Measurements from ENCODE around the gene SAT1. TPM values are rescaled to one million over a fixed set of nuclear protein-coding genes. Genes with fewer than 3 reads are reported as not detected.

SAT1 gene
- total RNA-seq, 2 donors from 2014 or later = 362 to 368 TPM

GRCh38 chrX:23804578-23804977, 21.6 kb downstream of the SAT1 start:
- H3K27ac Mint-ChIP-seq = no peak overlapping the region
- no peaks in the 10 kb centered on the region for H3K27me3 Mint-ChIP-seq
- no peaks in the 10 kb centered on the region for H3K9me3 ChIP-seq (ENCODE audit: control insufficient read depth, low read length, poor library complexity, severe bottlenecking)

GRCh38 chrX:23805389-23805788, 22.4 kb downstream of the SAT1 start:
- Mint-ChIP-seq H3K27ac (no peak overlapping the region), H3K36me3 (ENCODE audit: low read depth) (no peaks in the 10 kb centered on the region), H3K27me3 (no peaks in the 10 kb centered on the region), H3K4me3 (no peak overlapping the region), H3K4me1 (peaks cover 2% of the 10 kb centered on the region)
- ATAC-seq = no peak
- no peaks in the 10 kb centered on the region for H3K9me3 ChIP-seq (ENCODE audit: control insufficient read depth, low read length, poor library complexity, severe bottlenecking)
- no peak for DNase-seq

More at GRCh38 chrX:23804578-23804977, 21.6 kb downstream of the SAT1 start:
- peaks cover 2% of the 10 kb centered on the region for H3K4me1 Mint-ChIP-seq
- no peaks in the 10 kb centered on the region for H3K36me3 Mint-ChIP-seq (ENCODE audit: low read depth)
- no peak for ATAC-seq
- DNase-seq = no peak
- no peak overlapping the region for H3K4me3 Mint-ChIP-seq

DNA sequence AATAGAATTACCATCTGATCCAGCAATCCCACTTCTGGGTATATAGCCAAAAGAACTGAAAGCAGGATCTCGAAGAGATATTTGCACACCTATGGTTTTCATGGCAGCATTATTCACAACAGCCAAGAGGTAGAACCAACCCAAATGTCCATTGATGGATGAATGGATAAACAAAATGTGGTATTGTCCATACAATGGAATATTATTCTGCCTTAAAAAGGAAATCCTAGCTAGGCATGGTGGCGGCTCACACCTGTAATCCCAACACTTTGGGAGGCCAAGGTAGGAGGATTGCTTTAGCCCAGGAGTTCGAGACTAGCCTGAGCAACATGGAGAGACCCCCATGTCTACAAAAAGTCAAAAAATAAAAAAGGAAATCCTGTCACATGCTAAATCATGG, 27.3 kb downstream of the SAT1 start:
- Mint-ChIP-seq H3K4me3 (no peak overlapping the region), H3K27me3 (no peaks in the 10 kb centered on the region), H3K4me1 (no peaks in the 10 kb centered on the region), H3K36me3 (ENCODE audit: low read depth) (no peaks in the 10 kb centered on the region), H3K27ac (no peak overlapping the region)
- no peaks in the 10 kb centered on the region for H3K9me3 ChIP-seq (ENCODE audit: control insufficient read depth, low read length, poor library complexity, severe bottlenecking)
- DNase-seq (no peak), ATAC-seq (no peak)

- ATAC-seq = no peak
- H3K27me3 Mint-ChIP-seq = no peaks in the 10 kb centered on the region
- DNase-seq = no peak
- no peaks in the 10 kb centered on the region for H3K4me1 Mint-ChIP-seq
- H3K4me3 Mint-ChIP-seq = no peak overlapping the region
- H3K27ac Mint-ChIP-seq = no peak overlapping the region
- H3K36me3 Mint-ChIP-seq (ENCODE audit: low read depth) = no peaks in the 10 kb centered on the region
- H3K9me3 ChIP-seq (ENCODE audit: control insufficient read depth, low read length, poor library complexity, severe bottlenecking) = no peaks in the 10 kb centered on the region
Measured at GRCh38 chrX:23811108-23811651, 28.2 kb downstream of the SAT1 start.

DNA sequence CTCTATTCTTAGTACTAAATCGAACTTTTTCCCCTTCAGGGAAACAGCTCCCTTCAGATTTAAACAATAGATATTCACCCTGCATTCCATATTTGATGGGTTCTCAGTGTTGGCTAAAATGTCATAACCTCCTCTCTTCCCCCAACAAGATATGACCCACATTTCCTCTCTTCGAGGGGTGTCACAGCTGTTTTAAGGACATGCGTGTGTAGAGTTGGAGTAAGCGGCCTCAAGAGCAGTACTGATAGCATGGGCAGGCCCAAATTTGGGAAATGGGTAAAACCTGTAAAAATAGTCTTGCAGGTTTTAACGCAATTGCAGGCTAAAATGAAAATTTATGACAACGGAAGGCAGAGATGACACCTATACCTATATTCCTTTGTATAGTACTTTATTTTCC, 28.7 kb downstream of the SAT1 start:
- Mint-ChIP-seq H3K36me3 (ENCODE audit: low read depth) (no peaks in the 10 kb centered on the region), H3K4me3 (no peak overlapping the region), H3K27me3 (no peaks in the 10 kb centered on the region), H3K27ac (no peak overlapping the region), H3K4me1 (no peaks in the 10 kb centered on the region)
- no peak for DNase-seq
- ATAC-seq = no peak
- no peaks in the 10 kb centered on the region for H3K9me3 ChIP-seq (ENCODE audit: control insufficient read depth, low read length, poor library complexity, severe bottlenecking)

DNA sequence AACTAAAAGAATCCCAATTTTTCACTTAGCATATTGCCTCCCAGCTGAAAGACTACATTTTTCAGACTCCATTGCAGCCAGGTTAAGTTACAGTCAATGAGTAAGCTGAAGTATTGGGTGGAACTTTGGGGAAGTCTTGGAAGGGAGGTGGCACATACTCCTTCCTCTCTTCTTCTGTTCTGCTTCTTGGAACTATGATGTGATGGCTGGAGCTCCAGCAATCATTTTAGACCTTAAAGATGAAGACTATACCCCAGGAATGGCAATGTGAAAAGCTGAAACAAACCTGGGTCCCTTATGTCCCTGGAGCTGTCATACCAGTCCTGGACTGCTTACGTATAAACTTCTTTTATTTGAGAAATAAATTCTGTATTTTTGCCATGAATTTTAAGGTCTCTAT, 30.8 kb downstream of the SAT1 start:
- Mint-ChIP-seq H3K4me3 (no peak overlapping the region), H3K36me3 (ENCODE audit: low read depth) (no peaks in the 10 kb centered on the region), H3K4me1 (no peaks in the 10 kb centered on the region), H3K27me3 (no peaks in the 10 kb centered on the region), H3K27ac (no peak overlapping the region)
- DNase-seq = no peak
- no peaks in the 10 kb centered on the region for H3K9me3 ChIP-seq (ENCODE audit: control insufficient read depth, low read length, poor library complexity, severe bottlenecking)
- no peak for ATAC-seq

- Mint-ChIP-seq H3K27ac (no peak overlapping the region), H3K36me3 (ENCODE audit: low read depth) (no peaks in the 10 kb centered on the region), H3K4me3 (no peak overlapping the region), H3K4me1 (no peaks in the 10 kb centered on the region), H3K27me3 (no peaks in the 10 kb centered on the region)
- ATAC-seq (no peak), DNase-seq (no peak)
- H3K9me3 ChIP-seq (ENCODE audit: control insufficient read depth, low read length, poor library complexity, severe bottlenecking) = no peaks in the 10 kb centered on the region
Measured at GRCh38 chrX:23815376-23815775, 32.4 kb downstream of the SAT1 start.

DNA sequence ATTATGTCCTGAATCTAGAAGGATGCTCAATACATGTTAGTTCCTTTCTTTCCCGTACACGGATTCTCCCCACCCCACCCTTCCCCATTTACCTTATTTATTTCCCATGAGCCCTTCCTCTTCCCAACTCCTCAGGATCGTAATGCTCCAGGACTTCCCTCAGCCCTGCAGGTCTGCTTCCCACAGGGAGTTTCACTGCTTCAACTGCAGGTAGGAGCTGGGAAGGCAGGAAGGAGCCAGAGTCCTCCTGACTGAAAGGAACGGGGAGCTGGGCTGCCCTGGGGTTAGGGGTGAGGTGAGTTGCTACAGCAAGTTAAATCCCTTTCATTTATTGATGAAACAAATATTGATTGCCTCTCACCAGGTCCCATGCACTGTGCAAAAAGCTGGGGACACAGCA, 33.2 kb downstream of the SAT1 start:
- DNase-seq = no peak
- Mint-ChIP-seq H3K4me3 (no peak overlapping the region), H3K4me1 (no peaks in the 10 kb centered on the region), H3K27me3 (no peaks in the 10 kb centered on the region), H3K27ac (no peak overlapping the region), H3K36me3 (ENCODE audit: low read depth) (no peaks in the 10 kb centered on the region)
- no peak for ATAC-seq
- no peaks in the 10 kb centered on the region for H3K9me3 ChIP-seq (ENCODE audit: control insufficient read depth, low read length, poor library complexity, severe bottlenecking)

DNA sequence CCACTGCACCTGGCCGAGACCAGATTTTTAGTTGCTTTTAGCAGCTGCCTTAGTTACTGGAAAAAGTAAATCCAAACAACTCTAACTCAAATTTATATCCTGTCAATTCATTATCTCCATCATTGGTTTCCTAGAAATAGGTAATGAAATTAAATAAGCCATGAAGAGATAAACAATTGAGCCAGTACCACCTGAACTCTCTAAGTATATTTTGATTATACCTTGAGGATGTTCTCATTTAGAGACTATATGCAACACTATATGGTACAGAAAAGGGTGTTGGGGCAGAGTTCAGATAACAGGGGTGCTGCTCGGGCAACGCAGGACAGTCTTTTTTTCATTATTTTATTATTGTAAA, 35.0 kb downstream of the SAT1 start:
- no peaks in the 10 kb centered on the region for H3K9me3 ChIP-seq (ENCODE audit: control insufficient read depth, low read length, poor library complexity, severe bottlenecking)
- Mint-ChIP-seq H3K27me3 (no peaks in the 10 kb centered on the region), H3K36me3 (ENCODE audit: low read depth) (no peaks in the 10 kb centered on the region), H3K27ac (no peak overlapping the region), H3K4me1 (no peaks in the 10 kb centered on the region), H3K4me3 (no peak overlapping the region)
- DNase-seq = no peak
- no peak for ATAC-seq

GRCh38 chrX:23819385-23820234, 36.6 kb downstream of the SAT1 start:
- Mint-ChIP-seq H3K4me3 (no peak overlapping the region), H3K4me1 (no peaks in the 10 kb centered on the region), H3K36me3 (ENCODE audit: low read depth) (no peaks in the 10 kb centered on the region), H3K27me3 (no peaks in the 10 kb centered on the region), H3K27ac (no peak overlapping the region)
- ATAC-seq = no peak
- no peaks in the 10 kb centered on the region for H3K9me3 ChIP-seq (ENCODE audit: control insufficient read depth, low read length, poor library complexity, severe bottlenecking)
- no peak for DNase-seq

- no peaks in the 10 kb centered on the region for H3K27me3 Mint-ChIP-seq
- H3K36me3 Mint-ChIP-seq (ENCODE audit: low read depth) = no peaks in the 10 kb centered on the region
- no peak overlapping the region for H3K4me3 Mint-ChIP-seq
- DNase-seq (no peak), ATAC-seq (no peak)
- H3K9me3 ChIP-seq (ENCODE audit: control insufficient read depth, low read length, poor library complexity, severe bottlenecking) = no peaks in the 10 kb centered on the region
- no peaks in the 10 kb centered on the region for H3K4me1 Mint-ChIP-seq
- no peak overlapping the region for H3K27ac Mint-ChIP-seq
Measured at GRCh38 chrX:23820235-23820782, 37.3 kb downstream of the SAT1 start.

DNA sequence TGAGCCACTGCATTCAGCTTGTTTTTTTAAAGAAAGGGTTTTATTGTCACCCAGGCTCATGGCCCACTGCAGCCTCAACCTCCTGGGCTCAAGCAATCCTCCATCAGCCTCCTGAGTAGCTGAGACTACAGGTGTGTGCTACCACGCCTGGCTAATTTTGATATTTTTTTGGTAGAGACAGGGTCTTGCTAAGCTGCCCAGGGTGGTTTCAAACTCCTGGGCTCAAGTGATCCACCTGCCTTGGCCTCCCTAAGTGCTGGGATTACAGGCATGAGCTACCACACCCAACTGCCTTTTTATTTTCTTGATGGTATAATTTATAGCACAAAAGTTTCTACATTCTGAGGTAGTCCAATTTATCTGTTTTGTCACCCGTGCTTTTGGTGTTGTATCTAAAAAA, 38.9 kb downstream of the SAT1 start:
- Mint-ChIP-seq H3K36me3 (ENCODE audit: low read depth) (no peaks in the 10 kb centered on the region), H3K27ac (no peak overlapping the region), H3K27me3 (no peaks in the 10 kb centered on the region), H3K4me1 (no peaks in the 10 kb centered on the region), H3K4me3 (no peak overlapping the region)
- ATAC-seq (no peak), DNase-seq (no peak)
- no peaks in the 10 kb centered on the region for H3K9me3 ChIP-seq (ENCODE audit: control insufficient read depth, low read length, poor library complexity, severe bottlenecking)

DNA sequence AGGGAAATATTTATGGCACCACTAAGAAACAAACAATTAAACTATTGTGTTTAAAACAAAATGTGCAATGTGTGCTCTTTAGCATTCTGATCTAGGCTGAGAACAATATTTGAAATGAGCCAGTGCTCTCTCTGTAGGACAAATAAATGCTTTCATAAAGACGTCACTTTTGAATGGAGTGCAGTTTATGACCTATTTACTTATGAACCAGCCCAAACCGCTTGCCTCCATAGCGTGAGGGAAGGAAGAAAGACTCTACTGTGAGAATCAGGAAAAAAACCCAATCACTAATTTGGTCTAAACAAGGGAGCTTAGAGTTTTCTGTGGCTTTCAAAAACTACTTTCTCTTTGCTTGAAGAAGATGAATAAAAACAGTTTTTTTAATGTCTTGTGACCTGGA, 39.4 kb downstream of the SAT1 start:
- Mint-ChIP-seq H3K36me3 (ENCODE audit: low read depth) (no peaks in the 10 kb centered on the region), H3K27me3 (no peaks in the 10 kb centered on the region), H3K4me3 (no peak overlapping the region), H3K4me1 (no peaks in the 10 kb centered on the region), H3K27ac (no peak overlapping the region)
- H3K9me3 ChIP-seq (ENCODE audit: control insufficient read depth, low read length, poor library complexity, severe bottlenecking) = no peaks in the 10 kb centered on the region
- DNase-seq (no peak), ATAC-seq (no peak)

DNA sequence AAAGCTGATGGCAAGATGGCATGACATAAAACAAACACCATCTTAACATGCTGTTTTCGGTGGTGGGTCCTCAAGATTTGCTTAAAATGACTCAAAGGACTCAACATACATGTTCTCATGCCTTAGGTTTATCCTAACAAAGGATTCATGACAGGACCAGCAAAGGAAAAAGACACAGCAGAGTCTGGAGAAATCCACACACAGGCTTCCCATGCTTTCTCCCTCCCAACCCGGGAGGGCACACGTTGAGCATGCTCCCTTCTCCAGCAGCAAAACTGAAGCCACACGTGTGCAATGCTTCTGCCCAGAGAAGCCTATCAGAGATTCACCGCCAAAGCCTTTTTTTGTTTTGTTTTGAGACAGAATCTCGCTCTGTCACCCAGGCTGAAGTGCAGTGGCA, 39.9 kb downstream of the SAT1 start:
- Mint-ChIP-seq H3K4me3 (no peak overlapping the region), H3K4me1 (no peaks in the 10 kb centered on the region), H3K27ac (no peak overlapping the region), H3K27me3 (no peaks in the 10 kb centered on the region), H3K36me3 (ENCODE audit: low read depth) (no peaks in the 10 kb centered on the region)
- no peak for DNase-seq
- no peaks in the 10 kb centered on the region for H3K9me3 ChIP-seq (ENCODE audit: control insufficient read depth, low read length, poor library complexity, severe bottlenecking)
- no peak for ATAC-seq
